Heart left ventricle (tissue), 13 donors: ENCODE results near the gene LMTK2.

Experiments used
- CTCF ChIP-seq, 12 donors: fragments of 200-600 bp; sonication (generic) in 4 of 12; IDR thresholded peaks; one replicate each; pipeline versions ENCODE4 v1.5.0 to v1.8.0; 2018 to 2022; ENCODE audit warnings: antibody characterized with exemption in 12 of 12, mild to moderate bottlenecking in 5 of 12
- POLR2A ChIP-seq, 2 donors: fragments of 450-650 bp; IDR thresholded peaks; one replicate each; pipeline ENCODE4 v1.6.1; 2017; ENCODE audit warnings: antibody characterized with exemption in 2 of 2, mild to moderate bottlenecking in 2 of 2, moderate library complexity in 2 of 2
- donor health status: ischemic (EF 13 %, LVEDD 7.1; RV severe dilation, severe dysfunction).
- donor health status: DM: no; HTN: yes; CAD: no.
- donor health status: DM: no; HTN: no; CAD: no.
- donor health status: ischemic (EF 25% LVEDD 6.9; RV normal size, moderate dysfunction).
- donor health status: ischemic (EF 25% LVEDD 5.7; RV mildly dilated, moderate dysfunction).
- donor health status: ischemic (EF 35%, LVEDD 5.7; RV mildly dilated, moderate dysfunction).
- donor health status: nonischemic (EF 11% LVEDD 7.7; RV severe dilation, severe dysfunction).
- donor health status: DM: yes; HTN: yes; CAD: no.
- donor health status: PGD.
- donor health status: ischemic (EF 29% LVEDD 5.4; RV normal size, mild dysfunction).
- donor health status: nonischemic (EF 23%, LVEDD 6.1; RV moderate dilation, normal function).

DNA sequence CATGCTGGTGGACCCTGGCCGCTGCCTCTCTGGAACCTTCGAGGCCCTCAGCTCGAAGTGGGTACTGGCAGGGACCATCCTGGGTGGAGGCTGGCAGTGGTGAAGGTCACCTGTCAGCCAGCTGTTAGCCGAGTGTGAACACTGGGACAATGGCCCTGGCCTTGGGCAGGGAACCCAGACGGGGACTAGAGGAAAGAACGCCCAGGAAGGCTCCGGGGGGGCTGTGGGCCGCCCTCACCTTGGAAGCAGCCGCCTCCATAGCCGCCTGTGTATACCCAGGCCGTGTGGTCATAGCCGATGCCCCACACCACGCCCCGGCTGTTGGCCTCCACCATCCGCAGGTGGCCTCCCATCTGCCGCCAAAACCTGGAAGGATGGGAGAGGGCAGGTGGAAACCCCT is 122.1 kb downstream of the LMTK2 start:
- TF ChIP-seq CTCF (IDR thresholded peaks at IDR 0.05) (no peak), POLR2A (IDR thresholded peaks at IDR 0.05) (no peak)
